ENCODE data around the gene CD24. TPM values are rescaled to one million over a fixed set of nuclear protein-coding genes. Genes with fewer than 3 reads are reported as not detected.

CD24 gene
- total and polyA plus RNA-seq, 2 of the 8 experiments (the other 6 are each of a cell fraction or from before 2014, with no cell fraction given): 2,134 to 2,327 TPM

GRCh38 chr6:106988664-106989063, 14.1 kb upstream of the CD24 start (continued):
- no peak for TF ChIP-seq EP300 (IDR thresholded peaks at IDR 0.05; ENCODE audit: borderline replicate concordance in 1 of 2, low read depth in 2 of 2, low read length in 2 of 2)
- no peak for TF ChIP-seq POLR2AphosphoS5 (IDR thresholded peaks at IDR 0.05; ENCODE audit: low read depth, low read length)
- TF ChIP-seq TAF7 (optimal IDR thresholded peaks at IDR 0.05; ENCODE audit: borderline replicate concordance, low read depth, low read length): no peak
- TF ChIP-seq SP4 (IDR thresholded peaks at IDR 0.05; ENCODE audit: low read length): no peak
- no peak for TF ChIP-seq FOSL1 (IDR thresholded peaks at IDR 0.05; ENCODE audit: insufficient read depth, low read depth, low read length)
- TF ChIP-seq SP1 (IDR thresholded peaks at IDR 0.05; ENCODE audit: low read depth, low read length): no peak

All from H1 (cell line).